Stimulated activated naive CD4-positive, alpha-beta T cell (primary cell): ENCODE measurements around the gene R3HDM4.
"Not testable (repeated sequence)": the region's sequence is repeated elsewhere in the genome, so short reads cannot be mapped to it uniquely, and the experiment has no call there.

Experiments
- DNase-seq, 6 experiments: peaks; one replicate each; lab custom pipeline; 2025; lab: John Stamatoyannopoulos, UW

The R3HDM4 gene

GRCh38 chr19:892243-892893 is 20.7 kb downstream of the R3HDM4 start:
- no peak for DNase-seq

DNA sequence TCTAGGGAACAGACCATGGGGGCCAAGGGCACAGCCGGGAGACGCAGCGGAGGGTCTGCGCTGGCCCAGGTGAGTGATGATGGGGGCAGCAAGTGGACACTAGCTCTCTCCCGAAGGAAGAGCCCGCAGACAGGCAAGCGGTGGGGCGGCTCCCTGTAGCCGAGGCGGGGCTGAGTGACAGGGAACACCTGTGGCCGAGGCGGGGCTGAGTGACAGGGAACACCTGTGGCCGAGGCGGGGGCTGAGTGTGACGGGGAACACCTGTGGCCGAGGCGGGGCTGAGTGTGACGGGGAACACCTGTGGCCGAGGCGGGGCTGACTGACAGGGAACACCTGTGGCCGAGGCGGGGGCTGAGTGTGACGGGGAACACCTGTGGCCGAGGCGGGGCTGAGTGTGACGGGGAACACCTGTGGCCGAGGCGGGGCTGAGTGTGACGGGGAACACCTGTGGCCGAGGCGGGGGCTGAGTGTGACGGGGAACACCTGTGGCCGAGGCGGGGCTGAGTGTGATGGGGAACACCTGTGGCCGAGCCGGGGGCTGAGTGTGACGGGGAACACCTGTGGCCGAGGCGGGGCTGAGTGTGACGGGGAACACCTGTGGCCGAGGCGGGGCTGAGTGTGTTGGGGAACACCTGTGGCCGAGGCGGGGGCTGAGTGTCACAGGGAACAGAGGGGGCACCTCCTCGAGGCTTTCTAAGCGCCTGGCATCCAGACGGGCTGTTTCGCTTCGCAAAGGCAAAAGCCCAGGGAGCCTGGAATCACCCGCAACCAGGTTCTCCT is 21.4 kb downstream of the R3HDM4 start:
- DNase-seq = not testable (repeated sequence)

DNA sequence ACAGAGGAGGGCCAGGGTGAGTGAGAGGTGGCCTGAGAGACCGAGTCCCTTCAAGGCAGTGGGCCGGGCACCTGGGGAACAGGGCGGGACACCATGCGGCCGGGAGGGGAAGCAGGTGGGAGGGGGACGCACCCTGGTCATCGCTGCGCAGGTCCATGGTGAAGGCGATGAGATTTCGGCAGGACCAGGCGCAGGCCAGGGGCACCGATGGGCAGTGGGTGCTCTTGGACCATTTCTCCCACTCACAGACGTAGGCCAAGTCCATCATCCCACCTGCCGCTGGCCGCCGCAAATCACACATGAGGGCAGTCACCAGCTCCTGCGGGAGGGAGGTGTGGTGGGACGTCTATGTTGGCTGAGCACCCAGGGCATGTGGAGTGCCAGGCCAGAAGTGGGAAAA is 22.2 kb downstream of the R3HDM4 start:
- DNase-seq = no peak

GRCh38 chr19:889662-890295 is 23.2 kb downstream of the R3HDM4 start:
- DNase-seq = no peak

DNA sequence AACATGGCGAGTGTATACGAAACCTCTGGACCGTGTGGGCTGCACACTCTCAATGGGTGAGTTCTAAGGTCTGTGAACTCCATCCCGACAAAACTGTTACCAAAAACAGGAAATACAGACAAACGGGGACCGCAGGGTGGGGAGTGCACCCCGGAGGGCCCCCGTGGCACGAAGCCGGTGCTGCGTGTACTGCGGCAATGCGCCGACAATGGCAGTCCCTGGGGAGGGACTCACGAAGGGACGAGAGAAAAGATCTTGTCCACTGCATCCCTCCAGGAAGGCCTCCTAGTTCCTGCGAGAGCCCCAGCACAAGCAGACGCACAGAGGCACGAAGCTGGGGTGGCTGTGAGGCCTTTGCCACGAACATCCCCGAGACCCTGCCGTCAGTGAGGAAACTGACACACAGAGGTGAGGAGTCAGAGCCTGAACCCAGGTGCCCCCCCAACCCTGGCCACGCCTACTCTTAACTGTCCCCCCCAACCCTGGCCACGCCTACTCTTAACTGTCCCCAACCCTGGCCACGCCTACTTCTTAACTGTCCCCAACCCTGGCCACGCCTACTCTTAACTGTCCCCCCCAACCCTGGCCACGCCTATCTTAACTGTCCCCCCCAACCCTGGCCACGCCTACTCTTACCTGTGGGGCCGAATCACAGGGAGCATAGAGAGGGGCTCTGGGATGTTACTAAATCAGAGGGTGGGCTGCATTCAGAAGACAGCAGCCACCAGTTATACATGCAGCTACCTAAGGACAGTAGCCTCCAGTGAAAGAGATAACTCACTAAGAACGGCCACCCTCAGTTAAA is 24.2 kb downstream of the R3HDM4 start:
- DNase-seq = peak in 5 of 6 experiments; percentile 25 to 53 (median 31)

- DNase-seq = no peak
These were observed 25.4 kb downstream of the R3HDM4 start for GRCh38 chr19:887599-887998.

DNA sequence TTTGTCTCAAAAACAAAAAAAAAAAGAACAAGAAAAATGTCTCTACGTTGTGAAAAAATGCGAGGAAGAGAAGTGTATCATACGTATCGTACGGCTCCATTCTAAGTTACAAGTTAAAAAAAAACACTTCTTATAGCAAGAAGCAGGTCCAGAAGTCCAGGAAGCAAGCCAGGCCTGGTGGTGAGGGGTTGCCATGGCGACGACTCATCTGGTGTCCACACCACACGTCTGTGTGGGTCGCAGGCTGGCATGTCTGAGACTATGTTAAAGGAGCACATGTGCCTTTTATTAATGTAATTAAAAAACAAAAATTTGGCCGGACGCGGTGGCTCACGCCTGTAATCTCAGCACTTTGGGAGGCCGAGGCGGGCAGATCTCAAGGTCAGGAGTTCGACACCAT is 25.9 kb downstream of the R3HDM4 start:
- DNase-seq = no peak

- no peak for DNase-seq
These were observed 27.3 kb downstream of the R3HDM4 start for GRCh38 chr19:885536-886224.

GRCh38 chr19:884420-885211 is 28.4 kb downstream of the R3HDM4 start:
- DNase-seq = no peak

GRCh38 chr19:883661-884211 is 29.3 kb downstream of the R3HDM4 start:
- DNase-seq = no peak

DNA sequence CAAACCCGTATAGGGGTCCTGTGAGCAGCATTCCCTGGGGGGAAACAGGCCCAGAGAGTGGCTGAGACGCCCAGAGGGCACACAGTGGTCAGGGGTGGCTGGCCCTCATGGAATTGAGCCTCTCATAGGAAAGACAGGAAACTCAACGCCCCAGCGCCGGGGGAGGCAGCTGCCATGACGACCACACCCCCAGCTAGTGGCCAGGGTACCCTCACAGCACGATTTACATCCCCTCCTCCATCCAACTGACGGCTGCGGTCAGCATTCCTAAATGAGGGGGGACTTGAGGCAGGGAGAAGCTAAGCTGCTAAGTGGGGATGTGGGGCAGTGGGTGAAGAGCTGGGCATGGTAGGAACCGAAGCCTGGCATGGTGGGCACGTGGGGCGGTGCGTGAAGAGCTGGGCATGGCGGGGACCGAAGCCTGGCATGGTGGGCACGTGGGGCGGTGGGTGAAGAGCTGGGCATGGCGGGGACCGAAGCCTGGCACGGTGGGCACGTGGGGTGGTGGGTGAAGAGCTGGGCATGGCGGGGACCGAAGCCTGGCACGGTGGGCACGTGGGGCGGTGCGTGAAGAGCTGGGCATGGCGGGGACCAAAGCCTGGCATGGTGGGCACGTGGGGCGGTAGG is 30.0 kb downstream of the R3HDM4 start:
- DNase-seq = no peak

GRCh38 chr19:881385-882071 is 31.5 kb downstream of the R3HDM4 start:
- no peak for DNase-seq

- DNase-seq = no peak
These were observed 33.1 kb downstream of the R3HDM4 start for GRCh38 chr19:879711-880438.

DNA sequence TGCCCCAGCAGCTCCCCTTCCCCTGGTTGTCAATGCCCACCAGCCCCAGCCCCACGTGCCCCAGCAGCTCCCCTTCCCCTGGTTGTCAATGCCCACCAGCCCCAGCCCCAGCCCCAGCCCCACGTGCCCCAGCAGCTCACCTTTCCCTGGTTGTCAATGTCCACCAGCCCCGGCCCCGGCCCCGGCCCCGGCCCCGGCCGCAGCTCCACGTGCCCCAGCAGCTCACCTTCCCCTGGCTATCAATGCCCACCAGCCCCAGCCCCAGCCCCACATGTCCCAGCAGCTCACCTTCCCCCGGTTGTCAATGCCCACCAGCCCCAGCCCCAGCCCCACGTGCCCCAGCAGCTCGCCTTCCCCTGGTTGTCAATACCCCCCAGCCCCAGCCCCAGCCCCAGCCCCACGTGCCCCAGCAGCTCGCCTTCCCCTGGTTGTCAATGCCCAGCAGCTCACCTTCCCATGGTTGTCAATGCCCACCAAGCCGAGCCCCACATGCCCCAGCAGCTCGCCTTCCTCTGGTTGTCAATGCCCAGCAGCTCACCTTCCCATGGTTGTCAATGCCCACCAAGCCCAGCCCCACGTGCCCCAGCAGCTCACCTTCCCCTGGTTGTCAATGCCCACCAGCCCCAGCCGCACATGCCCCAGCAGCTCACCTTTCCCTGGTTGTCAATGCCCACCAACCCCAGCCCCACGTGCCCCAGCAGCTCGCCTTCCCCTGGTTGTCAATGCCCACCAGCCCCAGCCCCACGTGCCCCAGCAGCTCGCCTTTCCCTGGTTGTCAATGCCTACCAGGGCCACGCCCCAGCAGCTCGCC is 34.1 kb downstream of the R3HDM4 start:
- DNase-seq = not testable (repeated sequence)

- not testable (repeated sequence) for DNase-seq
These were observed 34.9 kb downstream of the R3HDM4 start for GRCh38 chr19:877992-878660.

- DNase-seq = no peak
These were observed 36.2 kb downstream of the R3HDM4 start for GRCh38 chr19:876780-877314.

DNA sequence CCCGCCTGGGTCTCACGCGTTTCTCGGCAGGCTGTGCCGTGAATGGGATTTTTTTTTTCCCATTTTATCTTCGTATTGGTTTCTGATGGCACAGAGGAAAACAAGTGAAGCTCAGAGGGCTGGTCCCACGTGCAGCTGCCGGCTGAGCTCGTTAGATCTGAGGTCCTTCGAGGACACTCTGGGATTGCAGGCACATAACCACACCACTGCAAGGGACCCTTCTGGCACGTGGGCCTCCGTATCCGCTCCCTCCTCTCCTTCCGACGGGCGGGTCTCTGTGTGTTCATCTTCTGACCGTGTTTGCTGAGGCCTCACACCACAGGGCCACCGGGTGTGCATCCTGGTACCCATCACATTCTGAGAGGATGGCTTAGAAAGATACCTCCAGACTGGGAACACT is 36.9 kb downstream of the R3HDM4 start:
- no peak for DNase-seq
